NCI-H1048 (cell line): ENCODE measurements around the gene TRIM26.

Experiments used
- DNase-seq: peaks from one replicate; lab custom pipeline; 2025; lab: John Stamatoyannopoulos, UW

TRIM26 gene

GRCh38 chr6:30207619-30208295 lies 5.4 kb downstream of the TRIM26 start:
- no peak for DNase-seq

DNA sequence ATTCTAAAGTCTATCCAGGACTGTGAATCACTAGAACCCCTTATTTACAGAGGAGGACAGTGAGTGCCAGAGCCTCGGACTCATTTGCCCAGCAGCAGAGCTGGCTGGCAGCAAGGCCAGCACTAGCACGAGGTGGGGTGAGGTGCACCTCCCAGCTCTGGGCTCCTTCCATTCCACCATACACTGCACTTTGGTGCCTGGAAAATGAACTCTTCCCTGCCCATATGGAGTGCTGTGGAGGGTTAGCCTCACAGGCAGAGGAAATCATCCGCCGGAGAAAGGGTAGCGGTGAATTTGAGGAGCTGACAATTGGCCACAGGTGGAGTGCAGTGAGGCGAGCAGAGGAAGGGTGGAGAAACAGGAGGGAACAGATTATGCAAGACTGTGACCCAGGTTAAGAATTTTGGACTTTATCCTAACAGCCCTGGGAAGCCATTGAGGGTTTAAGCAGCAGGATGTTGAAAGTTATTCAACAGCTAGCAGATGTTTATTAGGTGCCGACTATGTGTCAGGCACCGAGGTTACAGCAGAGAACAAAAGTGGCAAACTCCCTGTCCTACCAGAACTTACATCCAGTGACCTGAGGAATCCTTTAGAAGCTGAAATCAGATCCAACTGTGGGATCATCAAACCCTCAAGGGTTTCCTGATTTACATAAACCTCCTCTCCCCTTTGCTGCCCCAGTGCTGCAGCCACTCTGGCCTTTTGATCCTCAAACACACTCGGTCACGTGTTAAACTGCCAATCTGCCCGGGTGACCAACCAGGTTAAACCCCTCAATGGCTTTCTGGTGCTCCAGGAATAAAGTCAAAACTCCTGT lies 6.2 kb downstream of the TRIM26 start:
- no peak for DNase-seq

DNA sequence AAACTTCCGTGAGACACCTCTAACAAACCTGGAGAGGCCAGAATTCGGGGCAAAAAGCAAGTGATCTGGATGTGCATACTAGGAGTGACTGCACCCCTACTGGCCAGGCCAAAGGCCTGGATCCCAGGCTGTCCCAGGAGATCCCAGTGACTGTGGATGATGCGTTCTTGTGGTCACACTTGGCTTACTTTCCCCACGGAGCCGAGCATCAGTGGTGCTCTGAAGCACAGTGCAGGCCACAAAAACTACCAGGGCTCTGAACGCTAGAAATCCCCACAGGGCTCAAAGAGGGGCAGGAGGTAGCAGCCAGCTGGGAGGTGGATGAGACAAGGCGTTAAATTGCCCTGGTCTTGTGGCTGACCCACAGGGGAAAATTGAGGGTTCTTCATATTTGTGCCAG lies 7.1 kb downstream of the TRIM26 start:
- DNase-seq: no peak

GRCh38 chr6:30204116-30204515 lies 9.1 kb downstream of the TRIM26 start:
- no peak for DNase-seq

GRCh38 chr6:30202366-30202765 lies 10.8 kb downstream of the TRIM26 start:
- DNase-seq: no peak

GRCh38 chr6:30200551-30201281 lies 12.5 kb downstream of the TRIM26 start:
- DNase-seq: no peak

GRCh38 chr6:30198166-30199084 lies 14.8 kb downstream of the TRIM26 start:
- no peak for DNase-seq

- no peak for DNase-seq
These were observed 16.8 kb downstream of the TRIM26 start for GRCh38 chr6:30196376-30196775.

DNA sequence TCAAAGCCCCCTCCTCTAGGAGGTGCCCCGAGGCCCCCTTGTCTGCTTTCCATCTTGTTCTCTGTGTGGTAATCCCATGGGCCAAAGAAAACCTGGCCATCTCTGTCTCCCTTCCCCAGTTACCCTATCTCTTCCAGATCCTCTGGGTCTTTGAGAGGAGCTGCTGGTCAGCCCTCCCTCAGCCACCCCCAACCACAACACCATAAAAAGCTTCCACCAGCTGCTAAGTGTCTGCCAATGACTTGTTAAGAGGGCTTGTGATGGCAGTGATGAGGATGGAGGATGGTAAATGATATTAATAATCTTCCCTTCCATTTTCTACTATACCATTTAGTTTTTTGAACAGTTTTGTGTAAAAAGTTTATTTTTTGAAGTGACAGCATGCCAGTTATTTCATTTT lies 17.3 kb downstream of the TRIM26 start:
- DNase-seq: no peak

- no peak for DNase-seq
These were observed 18.2 kb downstream of the TRIM26 start for GRCh38 chr6:30194797-30195690.

- no peak for DNase-seq
These were observed 21.1 kb downstream of the TRIM26 start for GRCh38 chr6:30192076-30192475.

- DNase-seq: no peak
These were observed 24.7 kb downstream of the TRIM26 start for GRCh38 chr6:30188541-30188940.

- DNase-seq: no peak
These were observed 27.2 kb downstream of the TRIM26 start for GRCh38 chr6:30185846-30186484.

DNA sequence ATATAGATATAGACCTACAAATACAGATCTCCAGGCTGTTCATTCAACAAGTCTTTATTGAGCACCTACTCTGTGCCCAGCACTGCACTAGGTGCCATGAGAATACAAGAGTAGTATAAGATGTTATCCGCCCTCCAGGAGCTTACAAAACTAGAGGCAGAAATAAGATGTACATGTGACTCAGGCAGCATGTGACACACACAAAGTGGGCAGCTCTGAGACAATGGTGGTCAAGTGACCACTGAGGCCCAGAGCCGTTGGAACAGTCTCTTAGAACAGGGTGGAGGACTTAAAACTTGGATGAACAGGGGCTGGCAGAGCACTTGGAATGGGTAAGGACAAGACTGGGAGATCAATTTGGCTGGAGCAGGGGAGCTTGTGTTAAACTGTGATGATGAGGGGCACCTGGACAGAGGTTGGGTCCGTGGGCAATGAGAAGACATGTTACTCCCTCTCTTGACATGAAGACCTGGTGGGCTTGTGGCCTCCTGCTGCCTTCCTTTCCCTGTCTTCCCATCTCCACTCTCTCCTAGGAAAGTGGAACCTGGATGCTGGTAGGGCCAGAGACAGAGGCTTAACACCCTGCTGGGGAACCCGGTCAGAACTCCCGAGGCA lies 28.7 kb downstream of the TRIM26 start:
- no peak for DNase-seq

DNA sequence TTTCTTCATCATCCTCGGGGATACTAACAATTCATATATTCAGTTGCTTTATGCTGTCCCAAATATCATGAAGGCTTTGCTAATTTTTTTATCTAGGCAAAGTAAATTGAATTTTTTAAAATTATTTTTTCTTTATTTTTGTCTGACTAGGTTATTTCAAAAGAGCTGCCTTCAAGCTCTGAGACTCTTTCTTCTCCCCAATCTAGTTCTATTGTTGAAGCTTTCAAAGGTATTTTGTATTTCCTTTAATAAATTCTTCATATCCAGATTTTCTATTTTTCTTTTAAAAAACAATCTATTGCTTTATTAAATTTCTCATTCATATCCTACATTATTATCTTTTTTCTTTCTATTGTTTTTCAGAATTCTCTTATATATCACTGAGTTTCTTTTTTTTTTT lies 33.1 kb downstream of the TRIM26 start:
- DNase-seq: no peak

- no peak for DNase-seq
These were observed 34.4 kb downstream of the TRIM26 start for GRCh38 chr6:30178837-30179236.

GRCh38 chr6:30175765-30176164 lies 37.4 kb downstream of the TRIM26 start:
- DNase-seq: no peak

- no peak for DNase-seq
These were observed 40.5 kb downstream of the TRIM26 start for GRCh38 chr6:30172681-30173080.

GRCh38 chr6:30171677-30172471 lies 41.3 kb downstream of the TRIM26 start:
- DNase-seq: no peak
